Measurements from ENCODE around the gene H1-8.
"Not testable (repeated sequence)": the region's sequence is repeated elsewhere in the genome, so short reads cannot be mapped to it uniquely, and the experiment has no call there.

H1-8 gene

DNA sequence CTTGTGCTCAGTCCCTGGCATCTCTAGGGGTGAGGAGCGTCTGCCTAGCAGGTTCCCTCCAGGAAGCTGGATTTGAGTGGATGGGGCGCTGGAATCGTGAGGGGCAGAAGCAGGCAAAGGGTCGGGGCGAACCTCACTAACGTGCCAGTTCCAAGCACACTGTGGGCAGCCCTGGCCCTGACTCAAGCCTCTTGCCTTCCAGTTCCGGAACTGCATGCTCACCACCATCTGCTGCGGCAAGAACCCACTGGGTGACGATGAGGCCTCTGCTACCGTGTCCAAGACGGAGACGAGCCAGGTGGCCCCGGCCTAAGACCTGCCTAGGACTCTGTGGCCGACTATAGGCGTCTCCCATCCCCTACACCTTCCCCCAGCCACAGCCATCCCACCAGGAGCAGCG lies 9.6 kb upstream of the H1-8 start:
- DNase-seq (ENCODE audit: low spot score): no peak

DNA sequence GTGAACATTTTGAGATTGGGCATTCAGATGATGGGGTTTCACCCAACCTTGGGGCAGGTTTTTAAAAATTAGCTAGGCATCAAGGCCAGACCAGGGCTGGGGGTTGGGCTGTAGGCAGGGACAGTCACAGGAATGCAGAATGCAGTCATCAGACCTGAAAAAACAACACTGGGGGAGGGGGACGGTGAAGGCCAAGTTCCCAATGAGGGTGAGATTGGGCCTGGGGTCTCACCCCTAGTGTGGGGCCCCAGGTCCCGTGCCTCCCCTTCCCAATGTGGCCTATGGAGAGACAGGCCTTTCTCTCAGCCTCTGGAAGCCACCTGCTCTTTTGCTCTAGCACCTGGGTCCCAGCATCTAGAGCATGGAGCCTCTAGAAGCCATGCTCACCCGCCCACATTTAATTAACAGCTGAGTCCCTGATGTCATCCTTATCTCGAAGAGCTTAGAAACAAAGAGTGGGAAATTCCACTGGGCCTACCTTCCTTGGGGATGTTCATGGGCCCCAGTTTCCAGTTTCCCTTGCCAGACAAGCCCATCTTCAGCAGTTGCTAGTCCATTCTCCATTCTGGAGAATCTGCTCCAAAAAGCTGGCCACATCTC lies 8.4 kb upstream of the H1-8 start:
- no peak for DNase-seq (ENCODE audit: low spot score)

DNA sequence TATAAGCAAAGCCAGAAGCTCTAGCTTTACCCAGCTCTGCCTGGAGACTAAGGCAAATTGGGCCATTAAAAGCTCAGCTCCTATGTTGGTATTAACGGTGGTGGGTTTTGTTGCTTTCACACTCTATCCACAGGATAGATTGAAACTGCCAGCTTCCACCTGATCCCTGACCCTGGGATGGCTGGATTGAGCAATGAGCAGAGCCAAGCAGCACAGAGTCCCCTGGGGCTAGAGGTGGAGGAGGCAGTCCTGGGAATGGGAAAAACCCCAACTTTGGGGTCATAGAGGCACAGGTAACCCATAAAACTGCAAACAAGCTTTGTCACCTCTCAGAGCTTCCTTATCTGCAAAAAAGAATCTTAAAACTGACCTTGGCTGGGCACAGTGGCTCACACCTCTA lies 7.9 kb upstream of the H1-8 start:
- no peak for DNase-seq (ENCODE audit: low spot score)

DNA sequence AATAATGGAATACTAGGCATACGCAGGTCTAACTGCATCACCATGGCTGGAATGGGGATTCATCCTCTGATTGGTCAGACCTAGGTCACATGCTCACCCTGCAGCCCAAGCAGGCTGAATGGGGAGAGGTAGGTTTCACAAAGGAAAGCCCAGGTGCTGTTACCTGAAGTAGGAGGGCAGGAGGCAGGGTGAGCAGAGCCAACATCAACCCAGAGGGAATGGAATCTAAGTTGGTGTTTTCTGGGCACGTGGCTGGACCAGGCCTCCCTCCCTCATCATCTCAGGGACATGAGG lies 6.7 kb upstream of the H1-8 start:
- DNase-seq (ENCODE audit: low spot score): no peak

GRCh38 chr3:129536804-129537203 lies 6.2 kb upstream of the H1-8 start:
- DNase-seq (ENCODE audit: low spot score): no peak

DNA sequence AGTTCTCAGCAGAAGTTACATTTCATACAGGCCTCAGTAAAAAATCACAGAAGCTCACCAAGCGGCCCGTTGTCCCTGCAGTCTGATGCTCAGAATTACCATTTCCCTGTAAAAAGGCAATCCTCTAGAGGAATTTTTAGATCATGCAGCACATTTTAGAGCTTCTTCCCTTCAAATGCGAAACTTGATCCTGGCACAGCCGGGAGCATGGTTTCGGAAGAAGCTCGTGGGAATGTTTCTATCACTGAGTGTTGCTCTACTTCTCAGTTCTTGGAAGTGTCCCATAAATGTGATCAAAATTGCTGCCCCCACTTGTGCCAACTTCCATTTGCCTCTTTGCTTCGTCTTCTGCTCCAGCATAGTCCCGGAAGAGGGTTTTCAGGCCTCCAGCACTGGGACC lies 3.8 kb upstream of the H1-8 start:
- DNase-seq (ENCODE audit: low spot score): no peak

DNA sequence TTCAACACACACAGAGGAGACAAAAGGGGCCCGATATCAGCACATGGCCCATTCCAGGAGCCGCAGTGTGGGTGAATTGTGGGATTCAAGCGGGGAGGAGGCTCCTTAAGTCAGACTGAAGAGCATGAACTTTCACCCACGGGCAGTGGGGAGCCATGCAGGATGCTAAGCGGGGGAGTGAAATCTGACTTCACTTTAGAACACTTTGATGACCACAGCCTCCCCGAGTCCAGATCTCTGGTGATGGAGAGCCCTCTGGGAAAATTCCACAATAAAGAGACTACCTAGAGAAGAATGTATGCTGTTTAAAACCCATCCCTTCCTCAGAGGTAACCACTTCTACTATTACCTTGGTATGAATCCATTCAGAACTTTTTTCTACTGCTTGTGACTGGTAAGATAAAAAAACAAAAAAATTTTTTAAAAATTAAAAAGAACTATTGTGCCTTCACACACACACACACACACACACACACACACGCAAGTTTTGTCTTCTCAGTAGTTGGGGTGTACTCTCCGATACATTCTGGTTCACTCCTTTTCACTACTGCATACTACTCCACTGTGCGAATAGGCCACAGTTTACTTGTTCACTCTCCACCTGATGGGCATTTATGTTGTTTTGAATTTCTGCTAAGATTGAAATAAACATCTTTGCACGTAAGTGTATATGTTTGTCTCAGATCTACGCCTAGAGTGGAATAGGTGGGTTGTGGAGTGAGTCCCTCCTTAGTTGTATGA lies 2.0 kb upstream of the H1-8 start:
- no peak for DNase-seq (ENCODE audit: low spot score)

GRCh38 chr3:129542747-129543146 lies 228 bp upstream of the H1-8 start:
- no peak for DNase-seq (ENCODE audit: low spot score)

DNA sequence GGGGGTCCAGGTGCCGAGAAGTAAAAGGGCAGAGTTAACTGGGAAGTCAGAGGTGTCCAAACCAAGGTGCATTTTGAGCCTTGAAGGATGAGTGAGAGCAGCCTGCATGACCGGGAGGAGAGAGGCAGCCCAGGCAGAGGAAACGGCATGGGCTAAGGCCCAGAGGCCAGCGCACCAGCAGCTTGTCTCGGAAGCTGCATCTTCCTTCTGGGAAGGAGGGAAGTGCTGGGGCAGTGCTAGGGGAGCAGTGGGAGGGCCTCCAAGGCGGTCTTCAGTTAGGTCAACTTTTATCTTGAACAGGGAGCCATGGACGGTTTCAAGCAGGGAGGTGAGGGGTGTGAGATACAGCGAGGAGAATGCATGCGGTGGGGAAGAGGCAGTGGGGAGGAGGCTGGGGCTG lies 1.0 kb downstream of the H1-8 start:
- no peak for DNase-seq (ENCODE audit: low spot score)

DNA sequence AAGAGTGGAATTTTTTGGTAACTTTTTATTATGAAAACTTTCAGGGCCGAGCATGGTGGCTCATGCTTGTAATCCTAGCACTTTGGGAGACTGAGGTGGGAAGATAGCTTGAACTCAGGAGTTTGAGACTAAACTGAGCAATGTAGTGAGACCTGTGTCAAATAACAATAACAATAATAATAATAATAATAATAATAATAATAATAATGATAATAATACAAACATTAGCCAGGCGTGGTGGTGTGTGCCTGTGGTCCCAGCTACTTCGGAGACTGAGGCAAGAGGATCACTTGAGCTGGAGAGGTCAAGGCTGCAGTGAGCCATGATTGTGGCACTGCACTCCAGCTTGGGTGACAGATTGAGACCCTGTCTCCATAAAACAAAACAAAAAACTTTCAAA lies 3.0 kb downstream of the H1-8 start:
- not testable (repeated sequence) for DNase-seq (ENCODE audit: low spot score)

DNA sequence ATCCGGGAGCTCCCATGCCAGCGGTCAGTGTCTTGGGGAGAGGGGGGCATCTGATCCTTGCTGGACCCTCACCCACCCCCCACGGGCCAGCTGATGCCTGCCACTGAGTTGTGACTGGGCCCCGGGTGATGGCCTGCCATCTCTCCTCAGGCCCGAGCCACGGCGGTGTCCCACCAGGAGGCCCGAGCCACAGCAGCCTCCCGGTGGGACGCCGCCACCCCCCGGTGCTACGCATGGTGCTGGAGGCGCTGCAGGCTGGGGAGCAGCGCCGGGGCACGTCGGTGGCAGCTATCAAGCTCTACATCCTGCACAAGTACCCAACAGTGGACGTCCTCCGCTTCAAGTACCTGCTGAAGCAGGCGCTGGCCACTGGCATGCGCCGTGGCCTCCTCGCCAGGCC lies 4.3 kb downstream of the H1-8 start:
- DNase-seq (ENCODE audit: low spot score): no peak

- peak; percentile 14 for DNase-seq (ENCODE audit: low spot score)
Observed at GRCh38 chr3:129548104-129548965, 5.4 kb downstream of the H1-8 start.

DNA sequence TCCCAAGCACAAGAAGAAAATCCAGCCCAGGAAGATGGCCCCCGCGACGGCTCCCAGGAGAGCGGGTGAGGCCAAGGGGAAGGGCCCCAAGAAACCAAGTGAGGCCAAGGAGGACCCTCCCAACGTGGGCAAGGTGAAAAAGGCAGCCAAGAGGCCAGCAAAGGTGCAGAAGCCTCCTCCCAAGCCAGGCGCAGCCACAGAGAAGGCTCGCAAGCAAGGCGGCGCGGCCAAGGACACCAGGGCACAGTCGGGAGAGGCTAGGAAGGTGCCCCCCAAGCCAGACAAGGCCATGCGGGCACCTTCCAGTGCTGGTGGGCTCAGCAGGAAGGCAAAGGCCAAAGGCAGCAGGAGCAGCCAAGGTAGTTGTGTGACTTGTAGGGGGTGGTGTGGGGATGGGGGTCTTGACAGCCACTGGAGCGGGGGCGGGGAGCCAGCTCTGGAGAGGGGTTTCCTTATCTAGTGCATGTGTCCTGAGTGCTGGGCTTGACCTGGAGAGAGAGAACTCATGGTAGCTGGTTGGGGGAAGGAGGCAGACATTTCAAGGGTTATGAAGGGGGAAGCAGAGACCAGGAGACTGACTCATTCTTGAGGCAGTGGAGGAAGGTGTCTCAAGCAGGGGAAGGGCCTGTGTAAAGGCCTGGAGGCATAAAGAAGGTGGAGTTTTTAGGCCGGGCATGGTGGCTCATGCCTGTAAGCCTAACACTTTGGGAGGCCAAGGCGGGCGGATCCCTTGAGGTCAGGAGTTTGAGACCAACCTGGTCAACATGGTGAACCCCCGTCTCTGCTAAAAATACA lies 6.2 kb downstream of the H1-8 start:
- no peak for DNase-seq (ENCODE audit: low spot score)

DNA sequence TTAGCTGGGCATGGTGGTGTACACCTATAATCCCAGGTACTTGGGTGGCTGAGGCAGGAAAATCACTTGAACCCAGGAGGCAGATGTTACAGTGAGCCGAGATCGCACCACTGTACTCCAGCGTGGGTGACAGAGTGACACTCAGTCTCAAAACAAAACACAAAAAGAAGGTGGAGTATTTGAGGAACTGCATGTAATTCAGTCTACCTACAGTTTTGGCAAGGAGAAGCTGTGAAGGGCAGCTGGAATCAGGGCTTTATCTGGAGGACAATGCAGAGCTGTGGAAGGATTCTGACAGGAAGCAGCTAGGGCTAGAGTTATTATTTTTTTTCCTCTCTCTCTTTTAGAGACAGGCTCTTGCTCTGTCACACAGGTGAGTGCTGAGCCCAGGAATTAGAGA lies 6.8 kb downstream of the H1-8 start:
- no peak for DNase-seq (ENCODE audit: low spot score)

- no peak for DNase-seq (ENCODE audit: low spot score)
Observed at GRCh38 chr3:129552287-129553050, 9.5 kb downstream of the H1-8 start.

DNA sequence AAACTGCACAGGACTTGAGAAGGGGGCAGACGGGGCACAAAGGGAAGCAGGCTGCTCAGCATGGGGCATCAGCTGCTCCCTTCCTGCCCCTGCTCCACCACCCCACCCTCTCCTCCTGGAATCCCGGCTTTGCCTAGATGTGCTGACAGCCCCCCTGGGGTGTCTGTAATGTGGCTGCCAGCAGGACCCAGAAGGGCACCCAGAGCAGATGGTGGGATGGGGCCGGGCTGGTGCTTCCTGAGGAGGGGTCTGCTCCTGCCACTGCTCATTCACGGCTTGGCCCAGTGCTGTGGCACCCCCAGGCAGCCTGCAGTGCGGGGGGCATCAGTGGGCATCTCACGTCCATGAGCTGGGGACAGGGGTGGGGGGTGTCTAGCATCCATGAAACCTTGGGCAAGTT lies 10.2 kb downstream of the H1-8 start:
- no peak for DNase-seq (ENCODE audit: low spot score)

DNA sequence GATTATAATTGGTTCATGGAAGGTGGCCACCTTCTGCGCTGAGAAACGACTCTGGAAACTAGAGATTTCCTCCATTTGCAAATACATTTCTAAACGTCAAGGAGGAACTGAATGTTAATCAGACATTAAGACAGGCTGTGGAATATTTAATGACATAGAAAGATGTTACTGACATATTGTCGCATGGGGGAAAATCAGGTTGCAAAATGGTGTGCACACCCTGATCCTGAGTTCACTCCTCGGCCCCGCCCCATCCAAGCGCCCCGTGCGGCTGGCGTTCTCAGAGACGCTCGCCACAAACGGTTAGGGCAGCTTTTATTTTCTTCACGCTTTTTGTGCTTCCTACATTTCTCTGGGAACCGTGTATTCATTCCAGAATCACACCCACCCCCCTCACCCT lies 10.7 kb downstream of the H1-8 start:
- DNase-seq (ENCODE audit: low spot score): no peak

- no peak for DNase-seq (ENCODE audit: low spot score)
Observed at GRCh38 chr3:129554356-129555152, 11.6 kb downstream of the H1-8 start.

DNA sequence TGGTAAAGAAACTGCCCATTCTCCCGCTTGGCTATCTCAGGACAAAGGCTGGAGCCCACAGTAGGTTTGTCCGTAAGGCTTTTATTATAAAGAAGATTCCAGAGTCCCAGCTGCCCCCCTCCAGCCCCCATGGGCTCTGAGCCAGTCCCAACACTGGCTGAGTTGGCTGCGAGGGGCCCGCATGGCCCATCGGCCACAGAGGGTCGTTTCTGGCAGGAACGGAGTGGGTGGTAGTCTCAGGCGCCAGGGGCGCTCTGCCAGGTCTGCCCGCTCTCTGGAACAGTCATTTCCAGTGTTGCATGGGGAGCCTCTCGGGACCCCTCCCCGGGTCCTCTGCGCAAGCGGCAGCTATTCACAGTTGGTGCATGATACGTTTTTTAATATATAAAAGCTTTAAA lies 12.2 kb downstream of the H1-8 start:
- DNase-seq (ENCODE audit: low spot score): no peak

DNA sequence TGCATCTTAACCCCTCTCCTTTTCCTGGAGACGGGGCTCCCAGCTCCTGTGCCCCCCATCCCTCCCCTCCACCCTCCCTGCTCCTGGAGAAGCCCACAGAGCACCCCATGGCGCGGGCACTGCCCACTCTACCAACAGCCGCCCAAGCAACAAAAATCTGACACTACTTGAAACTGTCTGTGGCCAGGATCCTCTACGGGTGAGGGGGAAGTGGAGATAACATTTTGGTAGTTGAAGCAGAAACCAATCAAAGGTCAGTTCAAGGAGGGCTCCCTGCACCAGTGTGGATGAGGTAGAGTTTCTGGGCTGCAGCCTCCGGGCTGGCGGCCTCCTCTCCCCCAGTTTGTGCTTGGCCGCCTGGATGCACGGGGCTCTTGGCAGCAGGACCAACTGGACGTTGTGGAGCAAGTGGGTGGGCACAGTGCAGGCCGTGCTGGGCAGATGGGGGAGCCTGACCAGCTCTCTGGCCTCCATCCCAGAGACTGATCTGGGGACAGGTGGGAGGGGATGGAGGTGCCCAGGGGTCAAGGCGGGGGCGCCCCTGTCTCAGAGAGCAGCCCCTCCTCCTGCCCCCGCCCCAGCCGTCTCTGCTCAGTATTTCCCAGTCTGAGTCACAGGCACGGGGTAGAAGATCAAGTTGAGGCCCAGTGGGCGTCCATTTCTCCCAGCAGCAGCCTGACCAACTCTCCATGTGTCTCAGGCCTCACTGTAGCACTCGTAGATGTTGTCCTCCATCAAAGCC lies 12.8 kb downstream of the H1-8 start:
- DNase-seq (ENCODE audit: low spot score): no peak
